Urinary bladder (tissue), 4 donors: ENCODE data around the gene PHC2. TPM values are rescaled to one million over a fixed set of nuclear protein-coding genes. Genes with fewer than 3 reads are reported as not detected.

ENCODE experiments used
- DNase-seq: peaks from one replicate; pipeline ENCODE4 v3.0.0-alpha.2; 2015; ENCODE audit errors: extremely low spot score
- H3K27ac ChIP-seq: one replicate; pipeline ENCODE4 v1.5.1; 2013; ENCODE audit warnings: low read depth, mild to moderate bottlenecking, moderate library complexity
- H3K36me3 ChIP-seq: one replicate; pipeline ENCODE4 v1.6.1; 2013; ENCODE audit warnings: mild to moderate bottlenecking, moderate library complexity; ENCODE audit not compliant: insufficient read depth
- H3K4me1 ChIP-seq: one replicate; pipeline ENCODE4 v1.6.1; 2013; ENCODE audit warnings: mild to moderate bottlenecking, moderate library complexity; ENCODE audit not compliant: insufficient read depth
- H3K4me3 ChIP-seq: one replicate; pipeline ENCODE4 v1.5.1; 2013; ENCODE audit warnings: low read depth, low read length
- WGBS: extraction: QIAGEN DNeasy Blood & Tissue Kit; methylation state at CpG from one replicate; pipeline ENCODE4 v1.1.7; 2013; 5-methylcytosine and 5-hydroxymethylcytosine counted together
- polyA plus RNA-seq: library from polyadenylated mRNA; stranded (reverse); fragments of 200-250 nt; gene quantifications from one replicate; pipeline ENCODE4 v1.2.3, GENCODE V29; 2013
- total RNA-seq: library from RNA; depleted of rRNA; stranded (reverse); fragments of >200 nt; gene quantifications from one replicate; pipeline ENCODE4 v1.2.3, GENCODE V29; 2014
- donor health status: healthy with polysubstance abuse.
- donor health status: healthy.

PHC2 gene
- total RNA-seq (49.2 TPM), polyA plus RNA-seq (179 TPM)

- Histone ChIP-seq H3K4me3 (peak within 1 kb of the TSS; percentile 75), H3K4me1 (no peaks in the 10 kb centered on the region), H3K27ac (no peak within 1 kb of the TSS), H3K36me3 (no peaks in the 10 kb centered on the region)
- DNase-seq, result peak; percentile 89
- WGBS, result 2% methylated on average over 91 of the region's 91 CpGs
These were observed at the start of gene PHC2 for GRCh38 chr1:33430692-33431593. Gene PHC2, minus strand, starts transcription at chr1:33431095. Its CDS starts 55,556 bp downstream, at chr1:33375539.

DNA sequence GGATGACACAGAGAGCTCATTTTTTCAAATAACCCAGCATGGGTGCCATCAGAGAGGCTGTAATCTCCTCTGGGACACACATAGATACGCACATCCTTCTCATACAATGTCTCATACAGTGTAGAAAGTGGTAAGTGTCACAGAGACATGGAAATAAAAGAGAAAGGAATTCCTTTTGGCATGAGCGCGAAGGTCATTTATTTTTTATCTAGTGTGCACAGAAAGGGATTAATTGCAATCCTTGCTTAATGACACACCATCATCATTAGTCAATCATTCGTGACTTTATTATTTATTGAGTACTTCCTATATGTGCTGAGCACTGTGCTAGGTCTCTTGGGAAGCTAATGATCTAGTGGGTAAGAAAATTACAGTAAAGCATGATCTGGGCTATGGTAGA lies 46.6 kb upstream of the PHC2 start:
- Histone ChIP-seq H3K4me1 (no peaks in the 10 kb centered on the region), H3K4me3 (no peak overlapping the region), H3K27ac (no peak overlapping the region), H3K36me3 (peaks cover 2% of the 10 kb centered on the region)
- 83% methylated on average over 4 of the region's 4 CpGs for WGBS
- no peak for DNase-seq

DNA sequence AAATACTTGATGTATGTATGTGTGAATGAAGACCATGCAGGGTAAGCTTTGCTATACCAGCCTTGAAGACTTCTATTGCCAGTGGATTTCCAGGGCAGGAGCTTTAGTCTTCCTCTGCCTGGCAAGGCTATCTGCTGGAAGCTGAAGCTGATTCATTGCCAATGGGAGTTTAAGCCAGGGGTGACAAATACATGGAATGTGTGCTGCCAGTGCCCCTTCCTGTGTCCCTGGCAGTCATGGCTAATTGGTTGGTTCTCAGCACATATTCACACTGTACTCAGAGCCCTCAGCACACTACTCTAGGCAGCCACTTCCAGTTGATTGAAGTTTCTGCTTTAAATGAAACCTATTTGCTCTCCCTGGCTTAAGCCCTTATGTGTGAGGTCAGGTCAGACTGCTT lies 43.0 kb upstream of the PHC2 start:
- no peaks in the 10 kb centered on the region for H3K4me1 ChIP-seq
- no peaks in the 10 kb centered on the region for H3K36me3 ChIP-seq
- H3K27ac ChIP-seq, result no peak overlapping the region
- no peak for DNase-seq
- no peak overlapping the region for H3K4me3 ChIP-seq

DNA sequence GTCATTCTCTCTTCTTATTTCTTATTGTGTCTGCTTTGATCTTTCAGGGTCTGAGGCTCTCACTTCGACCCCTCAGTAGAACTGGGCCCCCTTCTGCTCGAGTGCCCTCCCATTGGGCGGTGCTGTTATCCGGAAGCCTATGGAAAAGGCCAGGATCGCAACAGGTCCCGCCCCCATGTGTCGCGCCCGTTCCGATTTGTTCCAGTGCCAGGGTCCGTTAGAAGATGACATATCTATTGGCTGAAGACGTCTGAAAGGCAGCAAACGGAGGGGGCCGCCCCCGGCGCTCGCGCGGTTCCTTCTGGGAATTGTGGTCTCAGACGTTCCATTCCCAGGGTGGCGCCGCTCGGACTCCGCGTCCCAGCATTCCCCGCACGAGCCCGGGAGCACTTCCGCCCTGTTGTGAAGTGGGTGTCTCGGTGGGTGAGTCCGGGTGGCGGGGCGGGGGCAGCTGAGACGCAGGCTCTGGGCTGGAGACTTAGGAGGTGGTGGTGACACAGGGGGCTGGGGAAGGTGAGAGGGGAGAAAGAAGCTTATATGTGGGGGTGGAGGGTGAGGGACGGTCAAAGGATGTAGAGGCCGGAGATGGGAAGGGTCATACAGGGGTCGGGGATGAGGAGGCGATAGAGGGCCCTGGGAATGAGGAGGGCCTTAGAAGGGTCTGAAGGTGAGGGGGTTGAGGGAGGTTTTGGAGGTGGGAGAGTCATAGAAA lies 41.5 kb upstream of the PHC2 start, which contains the start of gene ZSCAN20:
Gene ZSCAN20, plus strand, starts transcription at position 377 of the 712 bp plus-strand sequence. CDS start 6,644 bp downstream, outside the sequence.
- no peaks in the 10 kb centered on the region for H3K36me3 ChIP-seq
- DNase-seq, result peak; percentile 96
- peak within 1 kb of the TSS; percentile 49 for H3K4me3 ChIP-seq
- under 1% methylated on average over 38 of the region's 38 CpGs for WGBS
- peak within 1 kb of the TSS; percentile 31 for H3K27ac ChIP-seq
- no peaks in the 10 kb centered on the region for H3K4me1 ChIP-seq

DNA sequence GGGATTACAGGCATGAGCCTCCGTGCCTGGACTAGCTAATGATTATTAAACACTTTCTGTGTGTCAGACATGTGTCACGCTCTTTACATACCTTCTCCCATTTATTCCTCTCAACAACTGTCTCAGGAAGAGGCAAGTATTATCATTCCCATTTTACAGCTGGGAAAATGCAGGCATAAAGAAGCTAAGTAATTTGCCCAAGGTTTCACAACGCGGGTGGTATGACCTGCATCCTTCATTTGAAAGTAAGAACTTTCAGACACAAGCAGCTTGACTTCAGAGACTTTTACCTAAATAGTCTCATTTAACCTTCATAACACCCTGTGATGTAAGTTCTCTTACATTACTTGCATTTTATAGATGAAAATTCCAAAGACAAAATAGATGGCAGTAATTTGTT lies 40.5 kb upstream of the PHC2 start:
- Histone ChIP-seq H3K4me3 (no peak overlapping the region), H3K36me3 (no peaks in the 10 kb centered on the region), H3K27ac (no peak overlapping the region), H3K4me1 (no peaks in the 10 kb centered on the region)
- DNase-seq, result no peak
- 94% methylated on average over 4 of the region's 4 CpGs for WGBS

- Histone ChIP-seq H3K4me3 (no peak overlapping the region), H3K4me1 (no peaks in the 10 kb centered on the region), H3K36me3 (no peaks in the 10 kb centered on the region), H3K27ac (no peak overlapping the region)
- peak; percentile 69 for DNase-seq
- 5% methylated on average over 11 of the region's 11 CpGs for WGBS
These were observed 39.7 kb upstream of the PHC2 start for GRCh38 chr1:33470495-33471012.

DNA sequence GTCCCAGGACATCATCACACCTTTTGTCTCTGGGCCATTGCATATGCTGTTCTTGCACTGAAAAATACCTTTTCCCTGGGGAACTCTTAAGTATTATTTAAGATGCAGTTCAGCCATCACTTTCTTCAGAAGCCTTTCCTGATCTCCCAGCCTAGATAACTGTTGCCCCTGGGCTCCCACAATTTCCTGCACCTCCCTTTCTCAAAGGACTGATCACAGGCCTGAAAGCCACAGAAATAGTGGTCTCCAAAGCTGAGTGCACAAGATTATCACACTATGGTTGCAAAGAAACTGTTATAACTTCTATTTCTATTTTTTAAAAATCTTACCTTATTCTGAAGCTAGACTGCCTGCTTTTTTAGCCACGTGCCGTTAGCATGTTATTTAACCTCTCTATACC lies 38.8 kb upstream of the PHC2 start:
- 95% methylated on average over 2 of the region's 2 CpGs for WGBS
- Histone ChIP-seq H3K27ac (no peak overlapping the region), H3K4me1 (no peaks in the 10 kb centered on the region), H3K4me3 (no peak overlapping the region), H3K36me3 (no peaks in the 10 kb centered on the region)
- no peak for DNase-seq

GRCh38 chr1:33468967-33469366 lies 38.1 kb upstream of the PHC2 start:
- Histone ChIP-seq H3K4me1 (no peaks in the 10 kb centered on the region), H3K4me3 (no peak overlapping the region), H3K27ac (no peak overlapping the region), H3K36me3 (no peaks in the 10 kb centered on the region)
- 53% methylated on average over 3 of the region's 3 CpGs for WGBS
- DNase-seq, result no peak

DNA sequence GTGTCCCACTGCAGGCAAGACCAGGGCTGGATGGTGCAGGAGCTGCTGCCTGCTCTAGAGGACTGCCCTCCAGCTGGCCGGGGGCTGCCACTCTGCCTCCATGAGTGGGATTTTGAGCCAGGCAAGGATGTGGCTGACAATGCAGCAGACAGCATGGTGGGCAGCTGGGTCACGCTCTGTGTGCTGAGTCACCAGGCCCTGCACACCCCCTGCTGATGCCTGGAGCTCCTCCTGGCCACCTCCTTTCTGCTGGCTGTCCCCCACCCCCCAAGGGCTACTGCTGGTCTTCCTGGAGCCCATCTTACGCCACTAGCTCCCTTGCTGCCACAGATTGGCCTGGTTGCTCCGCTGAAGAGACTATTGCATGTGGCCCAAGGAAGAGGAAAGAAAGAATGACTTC lies 37.6 kb upstream of the PHC2 start:
- Histone ChIP-seq H3K36me3 (no peaks in the 10 kb centered on the region), H3K27ac (no peak overlapping the region), H3K4me1 (no peaks in the 10 kb centered on the region), H3K4me3 (no peak overlapping the region)
- DNase-seq, result no peak
- WGBS, result 93% methylated on average over 4 of the region's 4 CpGs

- no peak overlapping the region for H3K4me3 ChIP-seq
- no peak overlapping the region for H3K27ac ChIP-seq
- WGBS, result 76% methylated on average over 4 of the region's 4 CpGs
- H3K36me3 ChIP-seq, result no peaks in the 10 kb centered on the region
- no peak for DNase-seq
- H3K4me1 ChIP-seq, result no peaks in the 10 kb centered on the region
These were observed 37.1 kb upstream of the PHC2 start for GRCh38 chr1:33468011-33468410.

DNA sequence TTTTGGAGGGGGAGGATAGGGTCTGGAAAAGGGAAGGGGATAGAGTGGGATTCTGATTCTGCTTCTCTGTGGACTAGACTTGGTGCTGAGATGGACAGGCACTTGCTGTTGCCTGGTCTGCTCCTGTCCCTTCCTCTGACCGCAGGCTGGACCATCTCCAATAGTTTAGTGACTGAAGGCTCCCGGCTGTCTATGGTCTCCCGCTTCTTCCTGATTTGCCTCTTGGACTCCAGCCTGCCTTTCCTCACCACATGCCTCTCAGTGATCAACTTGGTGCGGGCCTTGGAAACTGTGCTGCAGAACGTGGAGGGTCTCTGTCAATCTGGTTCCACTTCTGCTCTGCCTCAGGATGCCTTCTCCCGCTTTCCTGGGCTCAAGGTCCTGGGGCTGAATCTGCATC lies 35.3 kb upstream of the PHC2 start:
- H3K27ac ChIP-seq, result no peak overlapping the region
- H3K4me3 ChIP-seq, result no peak overlapping the region
- no peak for DNase-seq
- no peaks in the 10 kb centered on the region for H3K4me1 ChIP-seq
- 26% methylated on average over 6 of the region's 6 CpGs for WGBS
- no peaks in the 10 kb centered on the region for H3K36me3 ChIP-seq

DNA sequence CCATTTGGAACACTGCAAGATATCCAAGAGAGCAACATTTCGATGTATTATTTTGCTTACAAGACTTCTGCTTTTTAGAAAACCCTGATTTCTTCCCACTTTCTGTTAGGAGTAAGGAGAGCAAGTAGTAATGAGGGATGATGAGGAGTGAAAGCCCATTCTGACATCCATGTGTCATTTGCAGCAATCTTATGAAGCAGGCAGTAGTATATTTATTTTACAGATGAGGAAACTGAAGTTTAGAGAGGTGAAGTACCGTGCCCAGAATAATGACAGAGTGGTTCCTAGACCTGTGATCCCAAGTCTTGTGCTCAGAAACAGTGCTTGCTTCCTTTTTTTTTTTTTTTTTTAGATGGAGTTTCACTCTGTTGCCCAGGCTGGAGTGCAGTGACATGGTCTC lies 34.4 kb upstream of the PHC2 start:
- H3K27ac ChIP-seq, result no peak overlapping the region
- no peak overlapping the region for H3K4me3 ChIP-seq
- 94% methylated on average over 2 of the region's 2 CpGs for WGBS
- no peak for DNase-seq
- H3K36me3 ChIP-seq, result no peaks in the 10 kb centered on the region
- no peaks in the 10 kb centered on the region for H3K4me1 ChIP-seq

- DNase-seq, result no peak
- Histone ChIP-seq H3K36me3 (no peaks in the 10 kb centered on the region), H3K4me3 (no peak overlapping the region), H3K27ac (no peak overlapping the region), H3K4me1 (no peaks in the 10 kb centered on the region)
- 97% methylated on average over 3 of the region's 3 CpGs for WGBS
These were observed 33.7 kb upstream of the PHC2 start for GRCh38 chr1:33464552-33464951.
